GM21390 (cell line): ENCODE data around the gene SLC10A4.

Experiments used
- ATAC-seq: cut with Tn5 transposase; IDR thresholded peaks from one replicate; pipeline ENCODE4 v1.9.1; 2021; ENCODE audit not compliant: unreplicated experiment

SLC10A4 gene

DNA sequence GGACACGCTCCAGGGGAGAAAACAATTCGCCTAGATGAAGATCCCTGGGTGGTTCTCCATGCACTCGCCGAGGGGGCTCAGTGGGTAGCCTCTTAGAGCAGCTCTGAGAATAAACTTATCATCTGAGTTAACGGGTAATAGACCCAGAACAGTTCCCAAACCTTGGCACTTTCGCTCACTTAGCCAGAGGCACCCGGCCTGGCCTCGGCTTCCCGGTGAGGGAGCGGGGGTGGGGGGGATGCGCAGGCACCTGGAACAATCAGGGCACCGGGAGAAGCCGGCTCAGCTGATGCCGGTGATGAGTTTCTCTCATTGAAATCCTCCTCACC lies 6.5 kb downstream of the SLC10A4 start:
- no peak for ATAC-seq

DNA sequence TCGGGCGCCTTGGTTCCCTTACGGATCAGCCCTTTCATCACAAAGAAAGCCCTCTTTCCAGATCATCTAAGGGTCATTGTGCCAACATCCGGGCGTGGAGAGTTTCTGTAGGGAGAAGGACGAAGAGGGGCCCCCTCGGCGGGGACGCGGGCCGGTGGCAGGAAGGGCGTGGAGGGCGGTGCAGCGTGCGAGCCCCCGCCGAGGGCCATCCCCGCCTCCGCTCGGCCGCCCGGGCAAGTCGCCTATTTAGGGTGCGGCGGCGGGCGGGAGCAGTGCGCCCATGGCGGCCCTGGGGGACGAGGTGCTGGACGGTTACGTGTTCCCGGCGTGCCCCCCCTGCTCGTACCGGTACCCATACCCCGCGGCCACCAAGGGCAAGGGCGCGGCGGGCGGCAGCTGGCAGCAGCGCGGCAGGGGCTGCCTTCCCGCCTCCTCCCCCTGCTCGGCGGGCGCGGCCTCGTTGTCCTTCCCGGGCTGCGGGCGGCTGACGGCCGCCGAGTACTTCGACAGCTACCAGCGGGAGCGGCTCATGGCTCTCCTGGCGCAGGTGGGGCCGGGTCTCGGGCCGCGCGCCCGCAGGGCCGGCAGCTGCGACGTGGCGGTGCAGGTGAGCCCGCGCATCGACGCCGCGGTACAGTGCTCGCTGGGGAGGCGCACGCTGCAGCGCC lies 7.0 kb downstream of the SLC10A4 start, which contains the start of gene ZAR1:
Gene ZAR1 (plus strand): TSS at position 241 of the 668 bp plus-strand sequence. CDS start 40 bp downstream, at position 281.
- ATAC-seq = no peak

DNA sequence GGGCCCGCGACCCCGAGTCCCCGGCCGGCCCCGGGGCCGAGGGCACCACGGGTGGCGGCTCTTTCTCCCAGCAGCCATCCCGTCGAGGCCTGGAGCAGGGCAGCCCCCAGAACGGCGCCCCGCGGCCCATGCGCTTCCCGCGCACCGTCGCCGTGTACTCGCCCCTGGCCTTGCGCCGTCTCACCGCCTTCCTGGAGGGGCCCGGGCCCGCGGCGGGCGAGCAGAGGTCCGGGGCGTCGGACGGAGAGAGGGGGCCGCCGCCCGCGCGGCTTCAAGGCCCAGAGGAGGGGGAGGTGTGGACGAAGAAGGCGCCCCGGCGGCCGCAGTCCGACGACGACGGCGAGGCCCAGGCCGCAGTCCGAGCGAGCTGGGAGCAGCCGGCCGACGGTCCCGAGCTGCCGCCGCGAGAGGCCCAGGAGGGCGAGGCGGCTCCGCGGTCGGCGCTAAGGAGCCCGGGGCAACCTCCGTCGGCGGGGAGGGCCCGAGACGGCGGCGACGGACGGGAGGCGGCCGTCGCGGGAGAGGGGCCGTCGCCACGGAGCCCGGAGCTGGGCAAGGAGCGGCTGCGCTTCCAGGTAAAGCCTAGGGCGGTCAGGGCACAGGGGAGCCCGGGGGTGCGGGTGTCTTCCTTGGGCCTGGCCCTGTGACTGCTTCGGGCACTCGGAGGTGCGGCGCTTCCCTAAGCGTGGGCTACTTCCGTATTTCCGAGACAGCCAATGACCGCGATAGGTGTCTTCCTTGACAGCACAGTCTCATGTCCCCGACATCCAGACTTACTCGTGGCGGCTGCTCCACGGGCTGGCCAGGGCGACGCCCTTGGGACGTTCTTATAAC lies 7.8 kb downstream of the SLC10A4 start:
- no peak for ATAC-seq

DNA sequence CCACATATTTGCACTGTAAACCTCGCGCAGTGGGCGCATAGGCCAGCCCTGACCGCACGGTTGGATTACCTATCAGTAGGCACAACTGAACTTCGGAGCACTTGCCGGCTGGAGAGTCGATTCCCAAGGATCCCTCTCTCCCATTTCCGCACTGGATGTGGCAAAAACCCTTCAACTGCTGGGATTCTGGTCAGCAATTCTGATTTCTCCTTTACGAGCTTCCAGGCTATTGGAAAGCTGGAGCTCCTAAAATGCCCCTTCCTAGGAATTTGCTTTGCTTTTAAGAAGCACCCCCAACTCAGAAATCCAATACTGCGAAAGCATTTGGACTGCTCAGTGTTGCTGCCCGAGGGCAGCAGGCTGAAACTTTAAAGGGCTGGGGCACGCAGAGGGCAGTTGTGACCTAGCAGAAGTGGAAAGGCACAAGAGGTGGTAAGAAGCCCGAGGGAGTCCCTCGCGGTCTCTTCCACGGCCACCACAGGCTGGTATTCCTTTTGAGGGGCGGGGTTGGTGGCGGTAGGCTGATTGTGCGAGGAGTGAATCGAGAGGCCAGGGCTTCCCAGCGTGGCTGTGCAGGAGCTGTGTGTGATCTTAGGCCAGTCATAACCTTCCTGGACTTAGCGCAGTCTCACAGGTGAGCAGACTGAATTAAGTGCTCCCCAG lies 8.5 kb downstream of the SLC10A4 start:
- ATAC-seq = no peak

DNA sequence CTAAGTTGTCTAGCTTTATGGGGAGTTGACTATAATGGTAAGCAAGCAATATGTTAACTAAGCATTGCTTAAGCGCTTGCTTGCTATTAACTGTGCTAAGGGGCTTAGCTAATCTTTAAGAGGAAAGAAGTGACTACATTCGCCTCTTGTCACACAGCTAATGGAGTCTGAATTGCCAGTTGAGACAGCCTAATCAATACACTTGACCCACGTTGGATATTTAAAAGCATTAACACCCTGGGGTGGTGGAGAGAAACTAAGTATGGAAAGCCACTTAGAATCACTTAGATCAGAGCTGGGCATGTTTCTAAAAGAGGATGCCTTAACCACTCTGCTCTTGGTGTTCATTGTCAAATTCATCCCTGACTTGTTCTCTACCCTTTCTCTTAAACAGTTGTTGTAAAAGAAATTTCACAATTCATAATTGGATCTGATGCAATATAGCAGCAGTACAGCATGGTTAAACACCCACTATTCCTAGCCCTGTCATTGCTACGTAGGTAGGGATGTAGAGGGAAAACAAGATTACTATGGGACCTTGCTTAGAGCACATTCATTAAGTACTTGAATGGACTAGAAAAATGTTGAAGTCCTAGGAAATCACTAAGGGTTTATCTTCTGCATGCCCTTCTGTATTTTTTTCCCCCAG lies 10.4 kb downstream of the SLC10A4 start:
- ATAC-seq = no peak

DNA sequence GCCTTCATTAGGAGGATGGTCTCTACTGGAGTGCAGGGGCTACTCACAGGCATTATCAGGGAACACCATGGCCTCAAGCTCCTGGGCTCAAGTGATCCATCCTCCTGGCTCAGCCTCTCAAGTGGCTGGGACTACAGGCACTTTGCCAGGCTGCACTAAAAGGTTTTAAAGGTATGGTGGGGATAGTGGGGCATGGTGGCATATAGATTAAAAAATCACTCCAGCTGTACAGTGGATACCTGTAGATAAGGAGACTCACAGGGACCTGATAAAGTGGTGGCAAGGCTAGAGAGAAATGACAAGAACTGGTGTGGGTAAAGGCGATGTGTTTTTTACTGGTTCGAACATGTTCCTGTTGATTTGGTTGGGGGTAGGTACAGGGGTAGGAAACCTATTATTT lies 12.8 kb downstream of the SLC10A4 start:
- no peak for ATAC-seq

DNA sequence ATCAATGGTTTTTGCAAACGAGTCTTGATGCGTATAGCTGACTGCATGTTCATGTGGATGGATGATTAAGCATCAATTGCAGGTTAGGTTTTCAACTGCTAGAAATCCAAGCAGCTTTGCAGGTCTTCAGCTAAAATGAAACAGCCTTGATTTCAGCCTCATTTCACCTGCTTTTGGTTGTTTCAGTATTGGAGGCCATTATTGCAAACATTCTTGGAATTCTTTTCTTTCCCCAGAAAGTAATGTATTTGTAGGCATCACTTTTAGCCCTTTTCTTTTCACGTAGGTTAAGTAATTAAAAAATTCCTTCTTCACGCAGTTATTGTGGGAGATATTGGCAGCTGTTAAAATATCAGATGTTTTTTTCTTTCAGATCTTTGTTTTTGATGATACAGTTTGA lies 15.8 kb downstream of the SLC10A4 start:
- ATAC-seq = no peak

DNA sequence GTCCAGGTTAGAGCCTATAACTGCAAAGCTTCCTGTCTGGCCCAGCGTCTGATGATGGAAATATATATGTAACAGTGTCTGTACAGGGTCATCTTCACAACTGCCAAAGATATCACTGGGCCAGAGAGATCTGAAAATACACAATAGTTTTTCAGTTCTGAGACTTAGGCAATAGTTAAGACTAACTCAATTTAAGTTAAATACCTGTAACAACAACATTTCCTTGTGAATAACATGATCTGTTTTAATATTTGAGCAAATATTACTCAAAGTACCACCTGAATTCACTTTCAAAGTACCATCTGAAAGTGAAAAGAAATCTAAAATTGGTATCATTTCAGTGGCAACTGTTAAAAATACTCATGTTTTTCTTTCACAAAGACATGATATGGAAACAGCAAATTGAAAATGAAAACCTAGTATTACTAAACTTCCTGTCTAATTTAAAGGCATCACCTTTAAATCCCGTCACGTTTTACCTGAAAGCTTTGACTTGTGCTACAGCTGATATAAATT lies 16.5 kb downstream of the SLC10A4 start:
- peak; percentile 80 for ATAC-seq

DNA sequence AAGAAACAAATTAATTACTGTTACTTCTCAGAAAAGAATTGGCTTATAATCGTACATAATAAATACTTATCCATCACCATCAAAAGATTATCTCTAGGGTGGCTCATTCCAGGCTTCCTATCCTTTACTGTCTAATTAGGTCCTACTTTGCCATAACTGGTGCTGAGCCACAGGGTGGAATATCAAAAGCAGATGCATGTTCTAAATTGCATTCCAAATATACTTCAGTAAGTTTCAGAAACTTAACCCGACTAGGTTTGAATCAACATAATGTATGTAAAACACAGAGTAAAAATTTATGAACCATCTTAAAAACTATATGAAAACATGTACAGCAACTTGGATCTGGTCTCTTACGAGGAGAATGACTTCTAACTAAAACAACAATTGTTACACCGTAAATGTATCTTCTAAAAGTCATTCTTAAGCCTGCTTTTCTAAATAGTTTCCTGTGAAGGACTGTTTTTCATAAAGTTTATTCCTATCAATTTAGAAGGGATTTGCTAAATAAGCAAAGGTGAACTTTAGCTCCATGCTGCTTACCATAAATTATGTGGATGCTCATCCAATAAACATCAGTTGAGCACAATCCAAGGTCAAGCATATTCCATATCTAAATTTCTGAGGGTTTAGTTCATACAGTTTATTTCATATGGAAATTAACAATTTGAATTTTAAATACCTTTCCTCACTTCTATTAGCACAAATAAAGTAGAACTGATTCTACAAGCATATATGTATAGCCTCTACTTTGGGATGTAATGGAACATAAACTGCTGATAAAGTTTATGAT lies 20.3 kb downstream of the SLC10A4 start:
- ATAC-seq = no peak

DNA sequence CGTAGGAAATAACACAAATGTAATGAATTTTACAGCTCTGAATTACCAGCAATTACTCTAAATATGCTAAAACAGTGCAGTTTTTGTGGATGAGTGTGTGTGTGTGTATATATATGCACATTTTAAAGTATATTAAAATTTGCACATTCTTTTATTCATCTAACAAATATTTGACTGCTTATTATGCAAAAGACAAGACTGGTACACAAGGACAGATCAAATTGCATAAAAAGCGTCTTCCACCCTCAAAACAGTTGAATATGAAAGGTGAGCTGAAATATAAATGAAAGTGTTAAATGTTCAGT lies 20.8 kb downstream of the SLC10A4 start:
- ATAC-seq = no peak

DNA sequence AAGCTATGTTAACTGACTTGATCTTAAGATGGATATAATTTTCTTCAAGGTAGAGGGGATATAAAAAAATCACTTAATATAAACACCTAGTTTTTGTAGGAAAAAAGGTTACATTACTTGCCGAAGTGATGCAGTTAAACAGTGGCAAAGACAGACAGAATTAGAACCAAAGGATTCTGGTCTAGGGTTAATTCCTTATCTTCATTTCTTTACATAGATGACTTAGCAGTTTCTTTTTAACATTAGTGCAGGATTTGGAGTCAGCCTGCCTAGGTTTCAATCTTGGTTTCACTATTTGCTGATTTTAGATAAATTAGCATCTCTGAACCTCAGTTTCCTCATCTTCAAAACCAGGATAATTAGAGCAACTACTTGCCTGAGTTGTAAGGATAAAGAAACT lies 21.2 kb downstream of the SLC10A4 start:
- no peak for ATAC-seq

DNA sequence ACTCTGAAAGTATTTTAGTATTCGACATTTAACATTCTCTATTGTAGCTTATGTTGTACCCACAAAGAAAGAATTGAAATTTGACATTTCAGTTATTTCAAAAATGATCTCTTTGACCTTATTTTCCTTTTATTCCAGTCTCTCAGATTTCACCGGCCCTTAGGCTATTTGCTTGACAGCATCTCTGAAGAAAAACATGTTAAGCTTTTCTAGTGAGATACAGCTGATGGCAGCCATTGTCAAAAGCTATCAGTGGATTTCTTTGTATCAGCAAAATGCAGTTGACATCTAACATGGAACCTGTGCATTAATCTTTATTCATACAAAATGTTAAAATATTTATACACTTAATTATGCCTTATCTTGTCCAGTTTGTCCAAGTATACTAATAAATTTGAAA lies 23.6 kb downstream of the SLC10A4 start:
- ATAC-seq = no peak

DNA sequence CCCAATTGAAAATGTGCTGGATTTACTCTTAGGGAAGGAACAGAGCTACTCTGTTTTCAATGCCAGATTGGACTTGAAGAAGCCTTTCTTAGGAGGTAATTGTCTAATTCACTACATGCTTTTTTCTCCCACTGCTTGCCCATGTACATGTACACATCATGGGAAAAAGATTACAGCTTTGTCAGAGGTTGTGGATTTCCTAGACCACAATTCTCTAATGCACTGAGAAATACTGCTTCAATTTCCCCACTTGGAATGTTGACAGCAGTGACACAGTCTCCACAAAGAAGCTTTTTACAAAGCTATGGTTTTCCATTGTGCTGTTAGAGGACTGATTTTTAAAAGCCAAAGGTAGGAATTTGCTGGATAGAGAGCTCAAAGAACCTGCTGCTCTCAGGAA lies 26.4 kb downstream of the SLC10A4 start:
- no peak for ATAC-seq

DNA sequence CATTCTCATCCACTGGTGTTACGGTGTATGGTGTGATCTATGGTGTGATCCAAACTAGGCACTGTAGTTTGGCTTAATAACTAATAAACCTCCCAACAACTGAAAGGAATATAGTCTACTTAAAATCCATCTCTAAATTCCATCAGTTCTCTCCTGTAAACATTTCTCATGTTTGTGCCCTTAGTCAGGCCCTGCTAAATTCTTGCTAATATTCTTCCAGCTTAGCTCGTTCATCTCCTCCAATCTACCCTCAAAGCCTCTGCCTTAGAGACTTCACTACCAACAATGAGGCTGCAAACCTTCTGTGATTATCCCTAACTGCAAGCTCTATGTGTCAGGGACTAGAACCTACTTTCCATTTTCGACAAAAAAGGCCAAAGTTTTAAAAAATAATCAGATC lies 35.0 kb downstream of the SLC10A4 start:
- ATAC-seq = no peak

DNA sequence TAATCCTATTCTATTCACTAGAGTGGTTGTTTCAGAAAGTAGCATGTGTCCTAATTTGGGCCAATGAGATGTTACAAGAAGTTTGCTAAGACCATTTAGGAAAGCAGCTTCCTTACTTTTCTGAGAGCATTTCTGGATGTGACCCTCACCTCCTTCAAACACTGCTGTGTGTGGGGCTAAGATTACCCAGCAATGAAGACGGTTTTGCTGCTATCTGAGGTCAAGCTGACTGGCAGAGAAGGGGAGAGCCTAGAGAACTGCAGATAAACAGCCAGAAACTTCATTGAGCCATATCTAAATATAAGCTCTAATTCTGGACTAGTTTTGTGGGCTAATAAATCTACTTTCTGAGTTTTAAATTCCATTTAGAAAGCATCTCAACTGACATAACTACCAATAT lies 43.3 kb downstream of the SLC10A4 start:
- no peak for ATAC-seq

DNA sequence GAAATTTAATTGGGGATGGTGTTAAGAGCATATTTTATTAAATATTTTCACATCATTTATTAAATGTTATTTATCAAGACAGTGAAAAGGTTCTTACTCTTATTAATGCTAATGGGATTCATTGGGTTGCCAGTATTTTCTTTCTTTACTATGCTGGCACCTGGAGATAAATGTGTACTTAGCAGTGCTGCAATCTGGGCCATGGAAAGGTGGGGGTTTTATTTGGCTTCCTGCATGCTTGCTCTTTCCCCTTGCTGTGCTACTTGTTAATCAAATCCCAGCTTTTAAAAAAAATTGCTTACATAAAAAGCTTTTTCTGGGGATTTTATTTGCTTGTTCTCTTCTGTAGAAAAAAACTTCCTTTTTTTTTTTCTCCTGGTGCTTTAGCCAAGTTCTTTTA lies 55.2 kb downstream of the SLC10A4 start:
- ATAC-seq = no peak
